Gastrocnemius medialis (tissue), 4 donors: ENCODE data around the gene GLB1L2.

Experiments used
- POLR2A ChIP-seq, 2 donors: fragments of 450-650 bp; IDR thresholded peaks; one replicate each; pipeline ENCODE4 v1.6.1; 2017; ENCODE audit warnings: antibody characterized with exemption in 2 of 2, mild to moderate bottlenecking in 2 of 2, moderate library complexity in 2 of 2
- TF ChIP-seq, protein P1 (sequence below), 5 experiments: fragments of 450-650 bp in 3 of 5; fragments of 200-600 bp in 2 of 5; sonication (generic) in 2 of 5; IDR thresholded peaks in 4 of 5; conservative IDR thresholded peaks in 1 of 5; 1 replicate in 4 of 5; 2 replicates in 1 of 5; pipeline ENCODE4 v1.5.1; 2016 to 2019; ENCODE audit warnings: antibody characterized with exemption in 5 of 5, mild to moderate bottlenecking in 3 of 5, moderate library complexity in 3 of 5

- no peak for TF ChIP-seq POLR2A (IDR thresholded peaks at IDR 0.05)
- TF ChIP-seq, protein P1, sequence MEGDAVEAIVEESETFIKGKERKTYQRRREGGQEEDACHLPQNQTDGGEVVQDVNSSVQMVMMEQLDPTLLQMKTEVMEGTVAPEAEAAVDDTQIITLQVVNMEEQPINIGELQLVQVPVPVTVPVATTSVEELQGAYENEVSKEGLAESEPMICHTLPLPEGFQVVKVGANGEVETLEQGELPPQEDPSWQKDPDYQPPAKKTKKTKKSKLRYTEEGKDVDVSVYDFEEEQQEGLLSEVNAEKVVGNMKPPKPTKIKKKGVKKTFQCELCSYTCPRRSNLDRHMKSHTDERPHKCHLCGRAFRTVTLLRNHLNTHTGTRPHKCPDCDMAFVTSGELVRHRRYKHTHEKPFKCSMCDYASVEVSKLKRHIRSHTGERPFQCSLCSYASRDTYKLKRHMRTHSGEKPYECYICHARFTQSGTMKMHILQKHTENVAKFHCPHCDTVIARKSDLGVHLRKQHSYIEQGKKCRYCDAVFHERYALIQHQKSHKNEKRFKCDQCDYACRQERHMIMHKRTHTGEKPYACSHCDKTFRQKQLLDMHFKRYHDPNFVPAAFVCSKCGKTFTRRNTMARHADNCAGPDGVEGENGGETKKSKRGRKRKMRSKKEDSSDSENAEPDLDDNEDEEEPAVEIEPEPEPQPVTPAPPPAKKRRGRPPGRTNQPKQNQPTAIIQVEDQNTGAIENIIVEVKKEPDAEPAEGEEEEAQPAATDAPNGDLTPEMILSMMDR (IDR thresholded peaks at IDR 0.05 in 4 of 5, conservative IDR thresholded peaks at IDR 0.05 in 1 of 5): no peak
Measured at GRCh38 chr11:134379241-134379640, 47.5 kb downstream of the GLB1L2 start.
